Fibroblast of peridontal ligament (primary cell): Measurements from ENCODE around the gene PRDM5.

ENCODE experiments used
- DNase-seq: peaks from one replicate; pipeline ENCODE4 v3.0.0-alpha.2; 2010; ENCODE audit errors: extremely low read depth

PRDM5 gene

GRCh38 chr4:120922381-120923206, at the start of gene PRDM5:
Gene PRDM5 (minus strand): TSS chr4:120922726. CDS start chr4:120922608, 118 bp downstream.
- peak; percentile 71 for DNase-seq

GRCh38 chr4:120971884-120972283, 49.4 kb upstream of the PRDM5 start:
- DNase-seq, result no peak

- no peak for DNase-seq
Observed at GRCh38 chr4:120965938-120966337, 43.4 kb upstream of the PRDM5 start.

- no peak for DNase-seq
Observed at GRCh38 chr4:120964596-120964995, 42.1 kb upstream of the PRDM5 start.

- DNase-seq, result no peak
Observed at GRCh38 chr4:120963449-120963848, 40.9 kb upstream of the PRDM5 start.

- DNase-seq, result no peak
Observed at GRCh38 chr4:120960656-120961267, 38.2 kb upstream of the PRDM5 start.

- no peak for DNase-seq
Observed at GRCh38 chr4:120948382-120948781, 25.9 kb upstream of the PRDM5 start.

GRCh38 chr4:120942776-120943175, 20.2 kb upstream of the PRDM5 start:
- DNase-seq, result no peak

GRCh38 chr4:120940547-120940946, 18.0 kb upstream of the PRDM5 start:
- DNase-seq, result no peak

- DNase-seq, result no peak
Observed at GRCh38 chr4:120939693-120940092, 17.2 kb upstream of the PRDM5 start.

- DNase-seq, result no peak
Observed at GRCh38 chr4:120929847-120930246, 7.3 kb upstream of the PRDM5 start.

- DNase-seq, result no peak
Observed at GRCh38 chr4:120927801-120928409, 5.4 kb upstream of the PRDM5 start.

- peak; percentile 38 for DNase-seq
Observed at GRCh38 chr4:120926358-120927025, 4.0 kb upstream of the PRDM5 start.

- no peak for DNase-seq
Observed at GRCh38 chr4:120924931-120925330, 2.4 kb upstream of the PRDM5 start.

- DNase-seq, result no peak
Observed at GRCh38 chr4:120923207-120923522, 639 bp upstream of the PRDM5 start.

- peak; percentile 63 for DNase-seq
Observed at GRCh38 chr4:120921456-120922380, 808 bp downstream of the PRDM5 start.

GRCh38 chr4:120920666-120921065, 1.9 kb downstream of the PRDM5 start:
- DNase-seq, result no peak

GRCh38 chr4:120919358-120919757, 3.2 kb downstream of the PRDM5 start:
- DNase-seq, result no peak

GRCh38 chr4:120918788-120919187, 3.7 kb downstream of the PRDM5 start:
- DNase-seq, result peak; percentile 73

- no peak for DNase-seq
Observed at GRCh38 chr4:120918092-120918491, 4.4 kb downstream of the PRDM5 start.

- no peak for DNase-seq
Observed at GRCh38 chr4:120916937-120917336, 5.6 kb downstream of the PRDM5 start.
